ENCODE measurements around the gene COL10A1.

The COL10A1 gene

DNA sequence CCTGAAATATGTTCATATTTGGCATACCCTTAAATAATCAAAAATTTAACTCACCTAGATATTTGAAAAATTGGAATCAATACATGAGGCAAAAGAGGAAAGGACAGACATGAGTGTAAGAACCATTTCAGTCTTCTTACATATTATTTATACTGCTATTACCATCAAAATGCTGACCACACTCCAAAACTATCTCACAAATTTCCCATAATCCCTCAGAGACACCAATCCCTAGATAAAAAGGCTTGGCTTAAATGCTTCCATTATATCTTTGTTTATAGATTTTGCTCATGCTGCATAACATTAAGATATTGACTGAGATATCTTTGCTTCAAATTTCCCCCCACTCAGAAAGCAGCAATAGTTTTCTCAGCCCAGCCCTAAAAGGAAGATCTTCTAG, 37.0 kb downstream of the COL10A1 start:
- no peak overlapping the region for H3K18ac ChIP-seq (ENCODE audit: low read length)
- no peak overlapping the region for H3K4me3 ChIP-seq (ENCODE audit: low read length in 2 of 2)
- no peaks in the 10 kb centered on the region for H3K9me3 ChIP-seq (replicated peaks in 1 of 2; ENCODE audit: control insufficient read depth in 2 of 2, insufficient read depth in 1 of 2, low read depth in 1 of 2, low read length in 2 of 2)
- H2BK12ac ChIP-seq (ENCODE audit: low read length), result no peak overlapping the region
- no peak overlapping the region for H2AFZ ChIP-seq (ENCODE audit: low read length)
- H3K36me3 ChIP-seq (replicated peaks in 1 of 2; ENCODE audit: control insufficient read depth in 2 of 2, insufficient read depth in 2 of 2, low read length in 2 of 2), result no peaks in the 10 kb centered on the region
- H3K79me1 ChIP-seq (ENCODE audit: low read depth, low read length), result no peaks in the 10 kb centered on the region
- H4K8ac ChIP-seq (ENCODE audit: low read depth, low read length), result no peak overlapping the region
- H3K14ac ChIP-seq (ENCODE audit: low read length), result no peak overlapping the region
- DNase-seq (ENCODE audit: low spot score), result no peak
- H3K27me3 ChIP-seq (ENCODE audit: control insufficient read depth in 3 of 3, insufficient read depth in 3 of 3, low read depth in 1 of 3, low read length in 3 of 3), result no peaks in the 10 kb centered on the region
- no peak overlapping the region for H2BK5ac ChIP-seq (ENCODE audit: low read length)
- H3K9ac ChIP-seq (ENCODE audit: low read depth, low read length, poor library complexity), result no peak overlapping the region
- H3K4me2 ChIP-seq (ENCODE audit: insufficient read depth, low read length, poor library complexity, severe bottlenecking), result no peak overlapping the region
- H3K4ac ChIP-seq (ENCODE audit: low read length), result no peak overlapping the region
- no peak overlapping the region for H4K91ac ChIP-seq (ENCODE audit: low read depth, low read length, poor library complexity)
- no peak overlapping the region for H2BK120ac ChIP-seq (ENCODE audit: low read depth, low read length)
- no peak overlapping the region for H2AK5ac ChIP-seq (ENCODE audit: low read depth, low read length)
- H3K23ac ChIP-seq (ENCODE audit: low read depth, low read length, poor library complexity), result no peak overlapping the region
- H3K27ac ChIP-seq (replicated peaks; ENCODE audit: low read length), result no peak overlapping the region
- H3K4me1 ChIP-seq (ENCODE audit: control insufficient read depth in 2 of 2, insufficient read depth in 1 of 2, low read depth in 1 of 2, low read length in 2 of 2), result no peaks in the 10 kb centered on the region
- H2BK15ac ChIP-seq (ENCODE audit: low read length), result no peak overlapping the region

DNA sequence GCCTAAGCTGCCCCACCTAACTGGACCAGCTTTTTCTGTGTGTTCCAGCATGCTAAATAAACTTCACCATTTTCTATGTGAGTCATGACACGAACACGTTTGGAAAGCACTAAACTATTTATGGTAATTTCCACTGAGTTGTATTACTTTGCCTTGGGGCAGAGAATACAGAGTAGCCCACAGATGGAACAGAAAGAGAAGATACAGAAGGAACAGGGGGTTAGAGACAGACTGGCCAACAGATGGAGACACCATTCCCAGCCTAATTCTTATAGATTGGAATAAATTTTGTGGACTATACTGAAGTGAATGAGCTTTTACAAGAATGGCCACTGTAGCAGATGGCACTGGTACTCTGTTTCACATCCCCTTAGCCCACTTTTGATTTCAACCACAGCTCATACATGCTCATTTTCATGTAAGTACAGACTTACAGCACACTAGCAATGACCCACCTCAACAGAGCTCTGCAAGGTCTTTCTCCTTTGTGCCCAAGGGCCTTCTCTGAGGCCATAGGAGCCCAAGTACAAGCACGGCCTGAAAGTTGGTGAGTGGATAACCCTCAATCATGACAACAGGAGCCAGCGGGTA, 38.4 kb downstream of the COL10A1 start:
- no peaks in the 10 kb centered on the region for H3K79me1 ChIP-seq (ENCODE audit: low read depth, low read length)
- no peak overlapping the region for H4K91ac ChIP-seq (ENCODE audit: low read depth, low read length, poor library complexity)
- H2BK120ac ChIP-seq (ENCODE audit: low read depth, low read length), result no peak overlapping the region
- no peak overlapping the region for H3K18ac ChIP-seq (ENCODE audit: low read length)
- WGBS, 2 donors (ENCODE audit: extremely low coverage in 2 of 2, insufficient read length in 2 of 2, insufficient replicate concordance in 1 of 2), result no CpG with 5 or more reads among the region's 4 CpGs
- no peaks in the 10 kb centered on the region for H3K27me3 ChIP-seq (ENCODE audit: control insufficient read depth in 3 of 3, insufficient read depth in 3 of 3, low read depth in 1 of 3, low read length in 3 of 3)
- H3K4ac ChIP-seq (ENCODE audit: low read length), result no peak overlapping the region
- no peaks in the 10 kb centered on the region for H3K4me1 ChIP-seq (ENCODE audit: control insufficient read depth in 2 of 2, insufficient read depth in 1 of 2, low read depth in 1 of 2, low read length in 2 of 2)
- no peak overlapping the region for H3K4me3 ChIP-seq (ENCODE audit: low read length in 2 of 2)
- no peak overlapping the region for H2BK5ac ChIP-seq (ENCODE audit: low read length)
- no peak overlapping the region for H2BK15ac ChIP-seq (ENCODE audit: low read length)
- H3K4me2 ChIP-seq (ENCODE audit: insufficient read depth, low read length, poor library complexity, severe bottlenecking), result no peak overlapping the region
- no peak for DNase-seq (ENCODE audit: low spot score)
- no peak overlapping the region for H3K14ac ChIP-seq (ENCODE audit: low read length)
- no peaks in the 10 kb centered on the region for H3K36me3 ChIP-seq (replicated peaks in 1 of 2; ENCODE audit: control insufficient read depth in 2 of 2, insufficient read depth in 2 of 2, low read length in 2 of 2)
- no peak overlapping the region for H3K27ac ChIP-seq (replicated peaks; ENCODE audit: low read length)
- no peak overlapping the region for H2AK5ac ChIP-seq (ENCODE audit: low read depth, low read length)
- no peaks in the 10 kb centered on the region for H3K9me3 ChIP-seq (replicated peaks in 1 of 2; ENCODE audit: control insufficient read depth in 2 of 2, insufficient read depth in 1 of 2, low read depth in 1 of 2, low read length in 2 of 2)
- H2AFZ ChIP-seq (ENCODE audit: low read length), result no peak overlapping the region
- H3K23ac ChIP-seq (ENCODE audit: low read depth, low read length, poor library complexity), result no peak overlapping the region
- H3K9ac ChIP-seq (ENCODE audit: low read depth, low read length, poor library complexity), result no peak overlapping the region
- H2BK12ac ChIP-seq (ENCODE audit: low read length), result no peak overlapping the region
- no peak overlapping the region for H4K8ac ChIP-seq (ENCODE audit: low read depth, low read length)

DNA sequence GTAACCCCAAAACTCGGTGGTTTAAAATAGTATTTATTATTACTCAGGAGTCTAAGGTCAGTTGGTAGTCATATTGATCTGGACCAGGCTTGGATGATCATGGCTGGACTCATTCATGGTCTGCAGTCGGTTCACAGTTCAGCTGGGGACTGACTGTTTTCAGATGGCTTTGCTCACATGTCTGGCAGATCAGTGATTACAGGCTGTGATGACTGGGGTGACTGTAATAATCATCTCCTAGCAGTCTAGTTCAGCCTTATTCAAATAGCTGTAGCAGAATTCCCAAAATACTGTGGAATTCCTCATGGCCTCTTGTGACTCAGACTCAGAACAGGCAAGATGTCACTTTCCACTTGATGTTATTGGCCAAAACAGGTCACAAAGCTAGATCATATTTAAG, 41.6 kb downstream of the COL10A1 start:
- Histone ChIP-seq H3K9me3 (replicated peaks in 1 of 2; ENCODE audit: control insufficient read depth in 2 of 2, insufficient read depth in 1 of 2, low read depth in 1 of 2, low read length in 2 of 2) (no peaks in the 10 kb centered on the region), H4K91ac (ENCODE audit: low read depth, low read length, poor library complexity) (no peak overlapping the region), H4K8ac (ENCODE audit: low read depth, low read length) (no peak overlapping the region), H2BK12ac (ENCODE audit: low read length) (no peak overlapping the region), H3K4ac (ENCODE audit: low read length) (no peak overlapping the region), H3K4me2 (ENCODE audit: insufficient read depth, low read length, poor library complexity, severe bottlenecking) (no peak overlapping the region), H2AFZ (ENCODE audit: low read length) (no peak overlapping the region), H3K79me1 (ENCODE audit: low read depth, low read length) (no peaks in the 10 kb centered on the region), H3K23ac (ENCODE audit: low read depth, low read length, poor library complexity) (no peak overlapping the region), H3K4me1 (ENCODE audit: control insufficient read depth in 2 of 2, insufficient read depth in 1 of 2, low read depth in 1 of 2, low read length in 2 of 2) (no peaks in the 10 kb centered on the region), H3K9ac (ENCODE audit: low read depth, low read length, poor library complexity) (no peak overlapping the region), H2AK5ac (ENCODE audit: low read depth, low read length) (no peak overlapping the region), H3K18ac (ENCODE audit: low read length) (no peak overlapping the region), H2BK120ac (ENCODE audit: low read depth, low read length) (no peak overlapping the region), H3K36me3 (replicated peaks in 1 of 2; ENCODE audit: control insufficient read depth in 2 of 2, insufficient read depth in 2 of 2, low read length in 2 of 2) (no peaks in the 10 kb centered on the region), H3K14ac (ENCODE audit: low read length) (no peak overlapping the region), H3K4me3 (ENCODE audit: low read length in 2 of 2) (no peak overlapping the region), H2BK5ac (ENCODE audit: low read length) (no peak overlapping the region), H3K27ac (replicated peaks; ENCODE audit: low read length) (no peak overlapping the region), H3K27me3 (ENCODE audit: control insufficient read depth in 3 of 3, insufficient read depth in 3 of 3, low read depth in 1 of 3, low read length in 3 of 3) (no peaks in the 10 kb centered on the region), H2BK15ac (ENCODE audit: low read length) (no peak overlapping the region)
- no CpG with 5 or more reads among the region's 2 CpGs for WGBS, 2 donors (ENCODE audit: extremely low coverage in 2 of 2, insufficient read length in 2 of 2, insufficient replicate concordance in 1 of 2)
- DNase-seq (ENCODE audit: low spot score), result no peak

DNA sequence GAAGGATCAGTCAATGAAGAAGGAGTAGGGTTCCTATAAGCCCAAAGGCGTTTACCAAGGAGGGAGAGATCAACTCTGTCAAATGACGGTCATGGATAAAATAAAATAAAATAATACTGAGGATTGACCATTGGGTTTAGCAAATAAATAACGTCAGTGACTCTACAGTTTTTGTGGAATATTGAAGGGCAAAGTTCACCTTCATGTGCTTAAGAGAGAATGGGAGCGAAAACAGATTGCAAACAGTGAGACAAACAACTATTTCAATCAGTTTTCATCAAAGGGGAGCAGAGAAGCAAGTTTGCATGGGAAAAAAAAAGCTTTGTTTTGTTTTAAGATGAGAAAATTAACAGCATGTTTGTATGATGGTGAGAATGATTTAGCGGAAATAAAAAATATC, 42.9 kb downstream of the COL10A1 start:
- Histone ChIP-seq H3K27me3 (ENCODE audit: control insufficient read depth in 3 of 3, insufficient read depth in 3 of 3, low read depth in 1 of 3, low read length in 3 of 3) (no peaks in the 10 kb centered on the region), H3K27ac (replicated peaks; ENCODE audit: low read length) (no peak overlapping the region), H2BK15ac (ENCODE audit: low read length) (no peak overlapping the region), H3K14ac (ENCODE audit: low read length) (no peak overlapping the region), H3K18ac (ENCODE audit: low read length) (no peak overlapping the region), H3K4me2 (ENCODE audit: insufficient read depth, low read length, poor library complexity, severe bottlenecking) (no peak overlapping the region), H4K91ac (ENCODE audit: low read depth, low read length, poor library complexity) (no peak overlapping the region), H3K36me3 (replicated peaks in 1 of 2; ENCODE audit: control insufficient read depth in 2 of 2, insufficient read depth in 2 of 2, low read length in 2 of 2) (no peaks in the 10 kb centered on the region), H3K79me1 (ENCODE audit: low read depth, low read length) (no peaks in the 10 kb centered on the region), H3K4ac (ENCODE audit: low read length) (no peak overlapping the region), H3K23ac (ENCODE audit: low read depth, low read length, poor library complexity) (no peak overlapping the region), H3K9me3 (replicated peaks in 1 of 2; ENCODE audit: control insufficient read depth in 2 of 2, insufficient read depth in 1 of 2, low read depth in 1 of 2, low read length in 2 of 2) (no peaks in the 10 kb centered on the region), H2BK12ac (ENCODE audit: low read length) (no peak overlapping the region), H2BK120ac (ENCODE audit: low read depth, low read length) (no peak overlapping the region), H3K4me3 (ENCODE audit: low read length in 2 of 2) (no peak overlapping the region), H2AK5ac (ENCODE audit: low read depth, low read length) (no peak overlapping the region), H4K8ac (ENCODE audit: low read depth, low read length) (no peak overlapping the region), H2BK5ac (ENCODE audit: low read length) (no peak overlapping the region), H2AFZ (ENCODE audit: low read length) (no peak overlapping the region), H3K9ac (ENCODE audit: low read depth, low read length, poor library complexity) (no peak overlapping the region), H3K4me1 (ENCODE audit: control insufficient read depth in 2 of 2, insufficient read depth in 1 of 2, low read depth in 1 of 2, low read length in 2 of 2) (no peaks in the 10 kb centered on the region)
- no peak for DNase-seq (ENCODE audit: low spot score)
- WGBS, 2 donors (ENCODE audit: extremely low coverage in 2 of 2, insufficient read length in 2 of 2, insufficient replicate concordance in 1 of 2), result 100% methylated on average over 1 of the region's 5 CpGs

All from neuronal stem cell (in vitro differentiated cells).